ENCODE results near the gene CLIC1. TPM values are rescaled to one million over a fixed set of nuclear protein-coding genes. Genes with fewer than 3 reads are reported as not detected.

CLIC1 gene
- total and polyA plus RNA-seq, 10 of the 15 experiments (the other 5 are each of a cell fraction or from before 2014, with no cell fraction given) = 446 to 1,266 (median 636) TPM

GRCh38 chr6:31761343-31761742 lies 25.0 kb upstream of the CLIC1 start:
- DNase-seq (ENCODE audit: low read depth, low spot score) (no peak), FAIRE-seq (no peak), ATAC-seq (no peak)
- Histone ChIP-seq H3K27ac (ENCODE audit: control insufficient read depth, insufficient read depth) (no peak overlapping the region), H3K27me3 (replicated peaks in 1 of 2; ENCODE audit: control insufficient read depth in 2 of 2, insufficient read depth in 2 of 2, low read length in 1 of 2) (no peaks in the 10 kb centered on the region), H3K79me2 (ENCODE audit: control insufficient read depth, insufficient read depth, low read length) (no peaks in the 10 kb centered on the region), H3K9ac (ENCODE audit: control insufficient read depth, insufficient read depth, low read length) (no peak overlapping the region), H3K4me2 (ENCODE audit: control insufficient read depth, insufficient read depth) (no peak overlapping the region), H3K4me1 (ENCODE audit: control insufficient read depth, insufficient read depth, low read length) (no peaks in the 10 kb centered on the region), H4K20me1 (ENCODE audit: control insufficient read depth, insufficient read depth) (no peaks in the 10 kb centered on the region), H2AFZ (ENCODE audit: control insufficient read depth, low read depth, low read length) (no peak overlapping the region), H3K4me3 (no peak overlapping the region), H3K9me3 (replicated peaks; ENCODE audit: control insufficient read depth, insufficient read depth, low read length) (no peaks in the 10 kb centered on the region), H3K36me3 (ENCODE audit: control insufficient read depth in 2 of 2, insufficient read depth in 2 of 2, low read length in 1 of 2) (no peaks in the 10 kb centered on the region; a peak in 2 of 4 replicates)
- WGBS (ENCODE audit: insufficient coverage, insufficient replicate concordance, low lambda C conversion rate, missing lambda C conversion rate) = 90% methylated on average over 8 of the region's 8 CpGs
- CTCF ChIA-PET = no interaction called here
- SMC1A ChIA-PET (ENCODE audit: uncharacterized antibody, unreplicated experiment) = interaction anchor here (1.1 kb wide), 1 partner anchor 32 kb away, joined by 3 read pairs; the partner anchor contains the start of gene DDAH2
- BruUV-seq (replicated peaks) = no TSS peak
- POLR2A ChIA-PET = interaction anchor here (0.5 kb wide), 1 partner anchor 78 kb away, joined by 9 read pairs; no protein-coding TSS in a partner anchor
- intact Hi-C loops (cut with micrococcal nuclease; ENCODE audit: unreplicated experiment) (no loop called here), in situ Hi-C loops (cut with MboI) (no loop called here)
- RAD21 ChIA-PET (ENCODE audit: unreplicated experiment) = interaction anchor here (0.6 kb wide), 1 partner anchor 8 kb away, joined by 3 read pairs; no protein-coding TSS in a partner anchor
- TF ChIP-seq ATF3 (IDR thresholded peaks at IDR 0.05; ENCODE audit: borderline replicate concordance, extremely low read depth, low read depth, low read length) (no peak), PKNOX1 (IDR thresholded peaks at IDR 0.05) (no peak), CUX1 (IDR thresholded peaks at IDR 0.05; ENCODE audit: insufficient replicate concordance, low read depth, low read length) (no peak), ZNF274 (IDR thresholded peaks at IDR 0.05; ENCODE audit: insufficient read depth, insufficient read length) (no peak), MEF2B (IDR thresholded peaks at IDR 0.05; ENCODE audit: partially characterized antibody, poor library complexity, severe bottlenecking) (no peak), GABPA (IDR thresholded peaks at IDR 0.05; ENCODE audit: low read depth) (no peak), SMC3 (IDR thresholded peaks at IDR 0.05; ENCODE audit: borderline replicate concordance, low read length) (no peak), HCFC1 (IDR thresholded peaks at IDR 0.05; ENCODE audit: low read length) (no peak), NRF1 (conservative IDR thresholded peaks at IDR 0.05; ENCODE audit: low read depth, low read length) (no peak), STAT1 (conservative IDR thresholded peaks at IDR 0.05) (no peak), ZNF217 (IDR thresholded peaks at IDR 0.05) (no peak), RBBP5 (conservative IDR thresholded peaks at IDR 0.05) (no peak), ZBTB40 (IDR thresholded peaks at IDR 0.05; ENCODE audit: borderline replicate concordance) (no peak)

All from GM12878 (cell line).